ENCODE data around the gene GRIA1.
A peak's percentile ranks its signal among the peaks of the same experiment; 100 is the strongest.

GRIA1 gene

DNA sequence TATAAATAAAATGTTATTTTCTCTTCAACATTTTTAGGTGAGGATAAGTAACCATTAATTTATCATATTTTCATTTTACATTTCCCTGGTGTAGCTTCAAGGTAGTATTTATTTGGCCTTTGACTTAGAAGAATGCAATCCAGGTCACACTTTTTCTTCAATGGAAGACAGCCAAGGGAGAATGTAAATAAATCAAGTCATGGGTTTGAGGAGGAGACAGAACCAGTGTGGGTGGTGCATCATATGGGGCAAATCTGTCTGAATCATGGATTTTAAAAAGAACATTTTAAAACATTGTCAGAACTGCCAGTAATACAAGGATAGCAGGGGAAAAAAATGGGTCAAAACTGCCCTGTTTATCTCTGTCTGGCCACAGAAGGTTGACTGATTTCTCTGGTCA lies 318.7 kb downstream of the GRIA1 start:
- TF ChIP-seq, protein P1, sequence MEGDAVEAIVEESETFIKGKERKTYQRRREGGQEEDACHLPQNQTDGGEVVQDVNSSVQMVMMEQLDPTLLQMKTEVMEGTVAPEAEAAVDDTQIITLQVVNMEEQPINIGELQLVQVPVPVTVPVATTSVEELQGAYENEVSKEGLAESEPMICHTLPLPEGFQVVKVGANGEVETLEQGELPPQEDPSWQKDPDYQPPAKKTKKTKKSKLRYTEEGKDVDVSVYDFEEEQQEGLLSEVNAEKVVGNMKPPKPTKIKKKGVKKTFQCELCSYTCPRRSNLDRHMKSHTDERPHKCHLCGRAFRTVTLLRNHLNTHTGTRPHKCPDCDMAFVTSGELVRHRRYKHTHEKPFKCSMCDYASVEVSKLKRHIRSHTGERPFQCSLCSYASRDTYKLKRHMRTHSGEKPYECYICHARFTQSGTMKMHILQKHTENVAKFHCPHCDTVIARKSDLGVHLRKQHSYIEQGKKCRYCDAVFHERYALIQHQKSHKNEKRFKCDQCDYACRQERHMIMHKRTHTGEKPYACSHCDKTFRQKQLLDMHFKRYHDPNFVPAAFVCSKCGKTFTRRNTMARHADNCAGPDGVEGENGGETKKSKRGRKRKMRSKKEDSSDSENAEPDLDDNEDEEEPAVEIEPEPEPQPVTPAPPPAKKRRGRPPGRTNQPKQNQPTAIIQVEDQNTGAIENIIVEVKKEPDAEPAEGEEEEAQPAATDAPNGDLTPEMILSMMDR (IDR thresholded peaks at IDR 0.05) = no peak

GRCh38 chr5:153813901-153814300 lies 323.4 kb downstream of the GRIA1 start:
- TF ChIP-seq, protein P1 (IDR thresholded peaks at IDR 0.05) = no peak

DNA sequence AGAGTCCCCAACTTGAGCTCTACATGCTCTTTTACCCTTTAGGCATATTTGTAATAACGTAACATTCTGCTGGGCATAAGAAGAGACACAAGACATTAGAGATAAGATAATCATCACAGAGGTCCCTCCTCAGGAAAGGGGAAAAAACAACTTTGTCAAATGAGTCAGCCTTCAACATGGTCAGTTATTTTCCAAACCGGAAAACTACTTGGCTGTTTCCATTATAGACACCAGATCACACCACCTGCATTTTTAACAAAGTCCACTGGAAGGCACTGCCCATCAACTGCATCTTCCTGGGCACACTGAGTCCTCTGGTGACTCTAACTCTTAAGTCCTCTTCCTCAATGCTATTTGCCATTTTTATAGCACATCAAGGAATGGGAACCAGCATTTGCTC lies 326.4 kb downstream of the GRIA1 start:
- TF ChIP-seq, protein P1 (IDR thresholded peaks at IDR 0.05) = no peak

GRCh38 chr5:153818626-153819025 lies 328.2 kb downstream of the GRIA1 start:
- TF ChIP-seq, protein P1 (IDR thresholded peaks at IDR 0.05) = no peak

DNA sequence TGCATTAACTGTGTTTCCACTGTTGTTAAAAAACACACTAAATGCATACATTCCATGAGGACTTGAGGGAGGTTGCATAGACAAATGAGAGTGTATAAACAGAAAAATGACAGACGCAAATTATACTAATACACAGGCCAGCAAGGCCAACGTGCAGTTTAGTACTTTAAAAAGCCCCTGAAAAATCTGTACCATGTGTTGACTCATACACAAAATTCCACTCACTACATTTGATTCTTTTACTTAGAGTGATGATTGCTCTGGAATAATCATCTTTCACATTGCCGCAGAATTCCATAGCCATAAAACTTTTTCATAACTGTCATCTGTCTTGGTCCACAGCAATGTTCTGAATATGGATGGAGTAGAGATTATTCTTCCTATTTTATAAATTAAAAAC lies 332.6 kb downstream of the GRIA1 start:
- TF ChIP-seq, protein P1 (IDR thresholded peaks at IDR 0.05) = no peak

DNA sequence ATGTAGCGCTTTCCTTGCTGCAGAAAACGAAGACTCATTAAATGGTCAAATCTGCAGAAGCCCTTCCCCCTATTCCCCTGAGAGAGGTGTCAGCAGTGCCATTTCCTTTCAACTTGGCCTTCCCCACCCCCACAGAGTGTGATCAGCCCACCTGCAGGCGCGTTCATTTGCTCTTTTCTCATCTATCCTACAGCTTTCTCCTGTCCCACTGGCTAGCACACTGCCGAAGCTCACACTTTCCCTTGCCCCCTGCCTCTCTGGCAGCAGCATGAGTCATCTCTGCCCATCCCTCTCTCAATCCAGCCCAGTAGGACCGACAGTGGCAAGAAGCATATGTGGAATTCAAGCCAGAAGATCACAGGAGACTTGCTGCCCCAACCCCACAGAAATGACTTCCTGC lies 334.4 kb downstream of the GRIA1 start:
- TF ChIP-seq, protein P1 (IDR thresholded peaks at IDR 0.05) = no peak

DNA sequence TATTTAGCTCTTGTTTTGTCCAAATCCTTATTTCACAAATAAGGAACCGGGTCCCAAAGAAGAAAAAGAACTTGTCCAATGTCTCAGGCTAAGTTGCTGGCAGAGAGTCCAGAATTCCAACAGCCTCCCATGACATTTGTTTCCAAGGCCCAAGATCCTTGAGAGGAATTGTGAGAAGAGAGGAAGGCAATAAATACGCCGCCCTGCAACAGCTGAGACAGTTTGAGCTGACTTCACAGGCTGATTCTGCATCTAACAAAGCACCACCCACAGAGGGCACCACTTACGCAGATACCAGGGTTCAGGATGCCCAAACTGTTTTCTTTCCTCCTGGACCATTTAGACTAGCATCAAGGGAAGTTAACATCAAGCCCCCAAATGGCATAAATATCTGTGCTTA lies 336.9 kb downstream of the GRIA1 start:
- TF ChIP-seq, protein P1 (IDR thresholded peaks at IDR 0.05) = peak; percentile 19; the same call in 1 of the 2 replicates

- TF ChIP-seq, protein P1 (IDR thresholded peaks at IDR 0.05) = no peak
Measured at GRCh38 chr5:153829510-153830065, 339.1 kb downstream of the GRIA1 start.

Measured in LNCAP (cell line).